Natural killer cell treated with Interleukin-12 subunit alpha and Interleukin-12 subunit beta and Interleukin-15 and Interleukin-18, amount 100 ng/mL, for 72 hours (primary cell): ENCODE data around the gene ARHGEF38. TPM values are rescaled to one million over a fixed set of nuclear protein-coding genes. Genes with fewer than 3 reads are reported as not detected.
A peak's percentile ranks its signal among the peaks of the same experiment; 100 is the strongest.

Experiments
- ATAC-seq, 2 donors: fragments of 150-1000 bp; cut with Tn5 transposase in 1 of 2; sonication (Bioruptor Pico), chemical (Tn5 transposase) in 1 of 2; 2 replicates each; pipeline ENCODE4 v1.10.0; 2021
- DNase-seq: peaks from one replicate; pipeline ENCODE4 v3.0.0; 2022; ENCODE audit warnings: low spot score
- H3K27ac Mint-ChIP-seq, 2 donors: 1 replicate in 1 of 2; 2 replicates in 1 of 2; pipeline ENCODE4 v1.8.0; 2022; ENCODE audit warnings: mixed read lengths in 2 of 2, mild to moderate bottlenecking in 1 of 2, moderate library complexity in 1 of 2
- H3K27me3 Mint-ChIP-seq, 2 donors: 1 replicate in 1 of 2; 2 replicates in 1 of 2; pipeline ENCODE4 v1.8.0; 2022; ENCODE audit warnings: mixed read lengths in 2 of 2
- H3K36me3 Mint-ChIP-seq: one replicate; pipeline ENCODE4 v1.8.0; 2022; ENCODE audit warnings: mixed read lengths
- H3K4me1 Mint-ChIP-seq, 2 donors: 1 replicate in 1 of 2; 2 replicates in 1 of 2; pipeline ENCODE4 v1.8.0; 2022; ENCODE audit warnings: low read depth in 2 of 2, mixed read lengths in 2 of 2, mild to moderate bottlenecking in 1 of 2
- H3K4me3 Mint-ChIP-seq: one replicate; pipeline ENCODE4 v1.8.0; 2022; ENCODE audit warnings: mixed read lengths
- H3K9me3 Mint-ChIP-seq: 2 replicates; pipeline ENCODE4 v1.8.0; 2022; ENCODE audit warnings: mixed read lengths
- total RNA-seq, 2 donors: library from RNA; stranded (reverse); gene quantifications; one replicate each; pipeline ENCODE4 v1.2.3, GENCODE V29; 2022

The ARHGEF38 gene
- total RNA-seq, 2 donors from 2014 or later = not detected

- H3K4me1 Mint-ChIP-seq = no peaks in the 10 kb centered on the region
Observed at GRCh38 chr4:105631818-105632400, 79.5 kb downstream of the ARHGEF38 start.

GRCh38 chr4:105632599-105632998, 80.2 kb downstream of the ARHGEF38 start:
- Mint-ChIP-seq H3K36me3 (no peaks in the 10 kb centered on the region), H3K9me3 (no peaks in the 10 kb centered on the region), H3K4me3 (no peak overlapping the region), H3K4me1 (no peaks in the 10 kb centered on the region), H3K27me3 (peaks cover 6 to 18% of the 10 kb centered on the region in 2 donors), H3K27ac (no peak overlapping the region)
- ATAC-seq (no peak), DNase-seq (no peak)

More at GRCh38 chr4:105631818-105632400, 79.5 kb downstream of the ARHGEF38 start:
- Mint-ChIP-seq H3K9me3 (no peaks in the 10 kb centered on the region), H3K27me3 (peaks cover 6 to 18% of the 10 kb centered on the region in 2 donors), H3K27ac (no peak overlapping the region), H3K36me3 (no peaks in the 10 kb centered on the region), H3K4me3 (no peak overlapping the region)
- no peak for ATAC-seq
- no peak for DNase-seq

- H3K27me3 Mint-ChIP-seq = peaks cover 4 to 16% of the 10 kb centered on the region in 2 donors
- DNase-seq (no peak), ATAC-seq (no peak)
- no peaks in the 10 kb centered on the region for H3K36me3 Mint-ChIP-seq
- no peak overlapping the region for H3K27ac Mint-ChIP-seq
- no peak overlapping the region for H3K4me3 Mint-ChIP-seq
- no peaks in the 10 kb centered on the region for H3K9me3 Mint-ChIP-seq
- H3K4me1 Mint-ChIP-seq = no peaks in the 10 kb centered on the region
Observed at GRCh38 chr4:105633241-105633640, 80.8 kb downstream of the ARHGEF38 start.

GRCh38 chr4:105634402-105635080, 82.1 kb downstream of the ARHGEF38 start:
- Mint-ChIP-seq H3K27me3 (peaks cover 0 to 12% of the 10 kb centered on the region in 2 donors), H3K4me1 (no peaks in the 10 kb centered on the region), H3K9me3 (no peaks in the 10 kb centered on the region), H3K27ac (no peak overlapping the region), H3K36me3 (no peaks in the 10 kb centered on the region), H3K4me3 (no peak overlapping the region)
- DNase-seq (no peak), ATAC-seq (no peak)

GRCh38 chr4:105637408-105638176, 85.2 kb downstream of the ARHGEF38 start:
- H3K4me3 Mint-ChIP-seq = no peak overlapping the region
- no peak for ATAC-seq
- no peaks in the 10 kb centered on the region for H3K4me1 Mint-ChIP-seq
- no peaks in the 10 kb centered on the region for H3K36me3 Mint-ChIP-seq
- no peaks in the 10 kb centered on the region for H3K9me3 Mint-ChIP-seq
- no peak overlapping the region for H3K27ac Mint-ChIP-seq
- no peak for DNase-seq
- H3K27me3 Mint-ChIP-seq = peaks cover 8 to 33% of the 10 kb centered on the region in 2 donors

GRCh38 chr4:105641845-105642244, 89.4 kb downstream of the ARHGEF38 start:
- peaks cover 17 to 39% of the 10 kb centered on the region in 2 donors for H3K27me3 Mint-ChIP-seq
- no peaks in the 10 kb centered on the region for H3K9me3 Mint-ChIP-seq
- no peaks in the 10 kb centered on the region for H3K36me3 Mint-ChIP-seq
- H3K4me1 Mint-ChIP-seq = no peaks in the 10 kb centered on the region
- no peak for ATAC-seq
- no peak overlapping the region for H3K27ac Mint-ChIP-seq
- no peak for DNase-seq
- no peak overlapping the region for H3K4me3 Mint-ChIP-seq

GRCh38 chr4:105644257-105644656, 91.8 kb downstream of the ARHGEF38 start:
- no peaks in the 10 kb centered on the region for H3K36me3 Mint-ChIP-seq
- no peaks in the 10 kb centered on the region for H3K4me1 Mint-ChIP-seq
- ATAC-seq = no peak
- DNase-seq = no peak
- H3K27ac Mint-ChIP-seq = no peak overlapping the region
- H3K9me3 Mint-ChIP-seq = no peaks in the 10 kb centered on the region
- no peak overlapping the region for H3K4me3 Mint-ChIP-seq
- H3K27me3 Mint-ChIP-seq = peaks cover 17 to 39% of the 10 kb centered on the region in 2 donors

- Mint-ChIP-seq H3K36me3 (no peaks in the 10 kb centered on the region), H3K4me3 (no peak overlapping the region), H3K27ac (no peak overlapping the region), H3K4me1 (no peaks in the 10 kb centered on the region), H3K27me3 (peaks cover 14 to 34% of the 10 kb centered on the region in 2 donors), H3K9me3 (no peaks in the 10 kb centered on the region)
- no peak for DNase-seq
- no peak for ATAC-seq
Observed at GRCh38 chr4:105645440-105645839, 93.0 kb downstream of the ARHGEF38 start.

GRCh38 chr4:105650190-105650589, 97.8 kb downstream of the ARHGEF38 start:
- no peak overlapping the region for H3K27ac Mint-ChIP-seq
- H3K9me3 Mint-ChIP-seq = no peaks in the 10 kb centered on the region
- peaks cover 11 to 17% of the 10 kb centered on the region in 2 donors for H3K27me3 Mint-ChIP-seq
- no peak for DNase-seq
- H3K4me3 Mint-ChIP-seq = no peak overlapping the region
- no peak for ATAC-seq
- no peaks in the 10 kb centered on the region for H3K36me3 Mint-ChIP-seq
- no peaks in the 10 kb centered on the region for H3K4me1 Mint-ChIP-seq

GRCh38 chr4:105651884-105652283, 99.5 kb downstream of the ARHGEF38 start:
- no peaks in the 10 kb centered on the region for H3K9me3 Mint-ChIP-seq

GRCh38 chr4:105652286-105652888, 100.0 kb downstream of the ARHGEF38 start:
- Mint-ChIP-seq H3K27me3 (peaks cover 10 to 17% of the 10 kb centered on the region in 2 donors), H3K36me3 (no peaks in the 10 kb centered on the region), H3K4me3 (no peak overlapping the region), H3K27ac (no peak overlapping the region), H3K4me1 (no peaks in the 10 kb centered on the region), H3K9me3 (no peaks in the 10 kb centered on the region)
- DNase-seq = no peak
- ATAC-seq = no peak

More at GRCh38 chr4:105651884-105652283, 99.5 kb downstream of the ARHGEF38 start:
- H3K4me3 Mint-ChIP-seq = no peak overlapping the region
- ATAC-seq = no peak
- no peaks in the 10 kb centered on the region for H3K36me3 Mint-ChIP-seq
- no peak overlapping the region for H3K27ac Mint-ChIP-seq
- DNase-seq = no peak
- H3K27me3 Mint-ChIP-seq = peaks cover 10 to 18% of the 10 kb centered on the region in 2 donors
- H3K4me1 Mint-ChIP-seq = no peaks in the 10 kb centered on the region

GRCh38 chr4:105657117-105657765, 104.8 kb downstream of the ARHGEF38 start:
- Mint-ChIP-seq H3K9me3 (no peaks in the 10 kb centered on the region), H3K27me3 (peaks cover 6 to 16% of the 10 kb centered on the region in 2 donors), H3K4me1 (no peaks in the 10 kb centered on the region), H3K36me3 (no peaks in the 10 kb centered on the region), H3K4me3 (no peak overlapping the region), H3K27ac (no peak overlapping the region)
- DNase-seq (no peak), ATAC-seq (no peak)

GRCh38 chr4:105659190-105659589, 106.8 kb downstream of the ARHGEF38 start:
- Mint-ChIP-seq H3K27me3 (peaks cover 6 to 20% of the 10 kb centered on the region in 2 donors), H3K9me3 (no peaks in the 10 kb centered on the region), H3K36me3 (no peaks in the 10 kb centered on the region), H3K4me1 (no peaks in the 10 kb centered on the region), H3K4me3 (no peak overlapping the region), H3K27ac (no peak overlapping the region)
- DNase-seq = no peak
- ATAC-seq = peak; percentile 13 to 59
